Astrocyte (in vitro differentiated cells and primary cell): ENCODE results near the gene DUOXA1.

Source experiments
- EZH2 ChIP-seq: IDR thresholded peaks from 2 replicates; pipeline ENCODE4 v1.6.1; 2012; ENCODE audit warnings: mild to moderate bottlenecking, low read length, inconsistent platforms; ENCODE audit not compliant: insufficient read depth
- TF ChIP-seq, protein P1 (sequence below): IDR thresholded peaks from 2 replicates; pipeline ENCODE4 v1.5.1; 2011; ENCODE audit warnings: low read depth, mild to moderate bottlenecking, inconsistent platforms, low read length, moderate library complexity; ENCODE audit not compliant: insufficient read depth

DNA sequence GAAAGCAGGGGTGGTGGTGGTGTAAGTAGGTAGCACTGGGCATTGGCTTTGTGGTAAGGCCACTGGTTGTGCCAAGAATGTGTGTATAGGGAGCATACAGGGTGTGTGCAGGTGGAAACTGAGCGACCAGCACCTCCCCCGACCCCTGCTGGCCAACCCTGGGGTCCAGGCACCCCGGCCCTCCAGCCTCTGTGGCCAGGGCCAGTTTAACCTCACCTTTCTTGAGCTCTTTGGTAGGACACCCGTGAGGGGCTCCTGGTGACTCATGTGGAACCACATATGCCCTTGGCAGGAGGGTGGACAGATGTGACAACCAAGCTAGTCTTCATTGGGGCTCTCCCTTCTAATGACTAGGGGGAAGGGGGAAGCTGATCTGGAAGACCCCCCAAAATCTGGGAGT lies 38.6 kb upstream of the DUOXA1 start:
- TF ChIP-seq, protein P1, sequence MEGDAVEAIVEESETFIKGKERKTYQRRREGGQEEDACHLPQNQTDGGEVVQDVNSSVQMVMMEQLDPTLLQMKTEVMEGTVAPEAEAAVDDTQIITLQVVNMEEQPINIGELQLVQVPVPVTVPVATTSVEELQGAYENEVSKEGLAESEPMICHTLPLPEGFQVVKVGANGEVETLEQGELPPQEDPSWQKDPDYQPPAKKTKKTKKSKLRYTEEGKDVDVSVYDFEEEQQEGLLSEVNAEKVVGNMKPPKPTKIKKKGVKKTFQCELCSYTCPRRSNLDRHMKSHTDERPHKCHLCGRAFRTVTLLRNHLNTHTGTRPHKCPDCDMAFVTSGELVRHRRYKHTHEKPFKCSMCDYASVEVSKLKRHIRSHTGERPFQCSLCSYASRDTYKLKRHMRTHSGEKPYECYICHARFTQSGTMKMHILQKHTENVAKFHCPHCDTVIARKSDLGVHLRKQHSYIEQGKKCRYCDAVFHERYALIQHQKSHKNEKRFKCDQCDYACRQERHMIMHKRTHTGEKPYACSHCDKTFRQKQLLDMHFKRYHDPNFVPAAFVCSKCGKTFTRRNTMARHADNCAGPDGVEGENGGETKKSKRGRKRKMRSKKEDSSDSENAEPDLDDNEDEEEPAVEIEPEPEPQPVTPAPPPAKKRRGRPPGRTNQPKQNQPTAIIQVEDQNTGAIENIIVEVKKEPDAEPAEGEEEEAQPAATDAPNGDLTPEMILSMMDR, result no peak
- TF ChIP-seq EZH2, result no peak
